HG02852 (cell line): ENCODE data around the gene UFSP2.
"Not testable (repeated sequence)": the region's sequence is repeated elsewhere in the genome, so short reads cannot be mapped to it uniquely, and the experiment has no call there.

Experiments
- ATAC-seq: cut with Tn5 transposase; IDR thresholded peaks from one replicate; pipeline ENCODE4 v1.9.1; 2021; ENCODE audit warnings: mild to moderate bottlenecking, moderate library complexity; ENCODE audit not compliant: unreplicated experiment

The UFSP2 gene

GRCh38 chr4:185384930-185385331 lies 40.8 kb downstream of the UFSP2 start:
- ATAC-seq, result no peak

GRCh38 chr4:185384061-185384460 lies 41.7 kb downstream of the UFSP2 start:
- ATAC-seq, result no peak

- no peak for ATAC-seq
Measured at GRCh38 chr4:185383451-185383850, 42.3 kb downstream of the UFSP2 start.

- ATAC-seq, result no peak
Measured at GRCh38 chr4:185382754-185383153, 43.0 kb downstream of the UFSP2 start.

- no peak for ATAC-seq
Measured at GRCh38 chr4:185381288-185382196, 44.2 kb downstream of the UFSP2 start.

GRCh38 chr4:185380320-185380719 lies 45.4 kb downstream of the UFSP2 start:
- no peak for ATAC-seq

GRCh38 chr4:185379326-185380295 lies 46.2 kb downstream of the UFSP2 start:
- ATAC-seq, result no peak

- ATAC-seq, result no peak
Measured at GRCh38 chr4:185378264-185378663, 47.5 kb downstream of the UFSP2 start.

GRCh38 chr4:185374573-185374972 lies 51.2 kb downstream of the UFSP2 start:
- ATAC-seq, result no peak

- no peak for ATAC-seq
Measured at GRCh38 chr4:185374027-185374426, 51.7 kb downstream of the UFSP2 start.

- ATAC-seq, result no peak
Measured at GRCh38 chr4:185371702-185372101, 54.1 kb downstream of the UFSP2 start.

GRCh38 chr4:185370268-185370949 lies 55.4 kb downstream of the UFSP2 start:
- no peak for ATAC-seq

GRCh38 chr4:185369731-185370130 lies 56.0 kb downstream of the UFSP2 start:
- ATAC-seq, result no peak

- ATAC-seq, result no peak
Measured at GRCh38 chr4:185364886-185365285, 60.9 kb downstream of the UFSP2 start.

GRCh38 chr4:185363251-185363650 lies 62.5 kb downstream of the UFSP2 start:
- no peak for ATAC-seq

- not testable (repeated sequence) for ATAC-seq
Measured at GRCh38 chr4:185362570-185362969, 63.2 kb downstream of the UFSP2 start.

- ATAC-seq, result no peak
Measured at GRCh38 chr4:185361872-185362271, 63.9 kb downstream of the UFSP2 start.

GRCh38 chr4:185359767-185360446 lies 65.9 kb downstream of the UFSP2 start:
- ATAC-seq, result no peak

- no peak for ATAC-seq
Measured at GRCh38 chr4:185358959-185359358, 66.8 kb downstream of the UFSP2 start.

- no peak for ATAC-seq
Measured at GRCh38 chr4:185358514-185358913, 67.2 kb downstream of the UFSP2 start.
